Uterus (tissue), 4 donors: ENCODE measurements around the gene PLIN4. TPM values are rescaled to one million over a fixed set of nuclear protein-coding genes. Genes with fewer than 3 reads are reported as not detected.

Experiments used
- DNase-seq, 2 donors: peaks; one replicate each; pipeline ENCODE4 v3.0.0-alpha.2; 2019 to 2020
- H3K27ac ChIP-seq, 2 donors: fragments of 200-600 bp; sonication (generic); 1 replicate in 1 of 2; 2 replicates in 1 of 2; pipeline ENCODE4 v1.5.1; 2016 to 2018
- H3K27me3 ChIP-seq, 2 donors: fragments of 200-600 bp; sonication (generic); one replicate each; pipeline ENCODE4 v1.5.1; 2018 to 2019; ENCODE audit warnings: control low read depth in 1 of 2
- H3K36me3 ChIP-seq, 2 donors: fragments of 200-600 bp; sonication (generic); one replicate each; pipeline ENCODE4 v1.5.1; 2019; ENCODE audit warnings: control low read depth in 1 of 2
- H3K4me1 ChIP-seq, 2 donors: fragments of 200-600 bp; sonication (generic); one replicate each; pipeline ENCODE4 v1.5.1; 2018 to 2019; ENCODE audit warnings: control low read depth in 1 of 2
- H3K4me3 ChIP-seq, 2 donors: fragments of 200-600 bp; sonication (generic); 1 replicate in 1 of 2; 2 replicates in 1 of 2; pipeline ENCODE4 v1.5.1; 2018 to 2019; ENCODE audit warnings: mild to moderate bottlenecking in 1 of 2
- H3K9me3 ChIP-seq, 2 donors: fragments of 200-600 bp; sonication (generic); one replicate each; pipeline ENCODE4 v1.5.1; 2019; ENCODE audit warnings: control low read depth in 1 of 2
- POLR2A ChIP-seq, 2 donors: fragments of 450-650 bp; IDR thresholded peaks; one replicate each; pipeline ENCODE4 v1.6.1; 2016; ENCODE audit warnings: antibody characterized with exemption in 2 of 2, mild to moderate bottlenecking in 1 of 2, moderate library complexity in 1 of 2
- intact Hi-C: fragments of 100-400 bp; cut with DNase I; formaldehyde crosslinking; loops from one replicate; pipeline ENCODE4 v1.15.1; 2023; ENCODE audit warnings: low total_unique reads
- total RNA-seq, 4 donors: library from RNA; depleted of rRNA in 3 of 4; stranded (reverse); fragments of >200 nt in 3 of 4; gene quantifications; one replicate each; pipeline versions ENCODE4 v1.1.0 to v1.2.4, GENCODE V29; 2014 to 2023
- TF ChIP-seq, protein P1 (sequence below), 4 experiments: fragments of 200-600 bp in 2 of 4; fragments of 450-650 bp in 2 of 4; sonication (generic) in 2 of 4; IDR thresholded peaks; one replicate each; pipeline ENCODE4 v1.5.1; 2016 to 2019; ENCODE audit warnings: antibody characterized with exemption in 4 of 4, mild to moderate bottlenecking in 2 of 4, moderate library complexity in 1 of 4
- donor health status: DM: yes; HTN: yes; CAD: no.

PLIN4 gene
- total RNA-seq, 4 donors from 2014 or later, result 7.9 to 78.3 (median 16.2) TPM

DNA sequence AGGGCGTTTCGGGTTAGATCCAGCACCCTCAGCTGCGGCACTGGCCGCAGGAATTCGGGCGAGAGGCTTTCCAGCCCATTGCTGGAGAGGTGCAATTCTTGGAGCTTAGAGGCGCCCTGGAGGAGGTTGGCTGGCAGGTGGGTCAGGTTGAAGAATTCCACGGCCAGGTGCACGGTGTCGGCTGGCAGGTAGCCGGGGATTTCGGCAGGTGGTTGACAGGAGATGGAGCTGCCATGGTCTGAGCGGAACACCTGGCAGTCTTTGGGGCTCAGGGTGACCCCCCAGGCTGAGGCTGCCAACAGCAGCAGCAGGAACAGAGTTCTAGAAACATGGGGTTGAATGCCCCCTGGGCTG is 20.3 kb upstream of the PLIN4 start:
- H3K27me3 ChIP-seq, result no peaks in the 10 kb centered on the region
- no peak overlapping the region for H3K27ac ChIP-seq
- H3K4me1 ChIP-seq, result no peaks in the 10 kb centered on the region
- no peak for DNase-seq
- H3K9me3 ChIP-seq, result no peaks in the 10 kb centered on the region
- no peak for TF ChIP-seq POLR2A (IDR thresholded peaks at IDR 0.05)
- TF ChIP-seq, protein P1, sequence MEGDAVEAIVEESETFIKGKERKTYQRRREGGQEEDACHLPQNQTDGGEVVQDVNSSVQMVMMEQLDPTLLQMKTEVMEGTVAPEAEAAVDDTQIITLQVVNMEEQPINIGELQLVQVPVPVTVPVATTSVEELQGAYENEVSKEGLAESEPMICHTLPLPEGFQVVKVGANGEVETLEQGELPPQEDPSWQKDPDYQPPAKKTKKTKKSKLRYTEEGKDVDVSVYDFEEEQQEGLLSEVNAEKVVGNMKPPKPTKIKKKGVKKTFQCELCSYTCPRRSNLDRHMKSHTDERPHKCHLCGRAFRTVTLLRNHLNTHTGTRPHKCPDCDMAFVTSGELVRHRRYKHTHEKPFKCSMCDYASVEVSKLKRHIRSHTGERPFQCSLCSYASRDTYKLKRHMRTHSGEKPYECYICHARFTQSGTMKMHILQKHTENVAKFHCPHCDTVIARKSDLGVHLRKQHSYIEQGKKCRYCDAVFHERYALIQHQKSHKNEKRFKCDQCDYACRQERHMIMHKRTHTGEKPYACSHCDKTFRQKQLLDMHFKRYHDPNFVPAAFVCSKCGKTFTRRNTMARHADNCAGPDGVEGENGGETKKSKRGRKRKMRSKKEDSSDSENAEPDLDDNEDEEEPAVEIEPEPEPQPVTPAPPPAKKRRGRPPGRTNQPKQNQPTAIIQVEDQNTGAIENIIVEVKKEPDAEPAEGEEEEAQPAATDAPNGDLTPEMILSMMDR (IDR thresholded peaks at IDR 0.05), result no peak
- intact Hi-C loops, result no loop called here
- H3K4me3 ChIP-seq, result no peak overlapping the region
- H3K36me3 ChIP-seq, result no peaks in the 10 kb centered on the region

DNA sequence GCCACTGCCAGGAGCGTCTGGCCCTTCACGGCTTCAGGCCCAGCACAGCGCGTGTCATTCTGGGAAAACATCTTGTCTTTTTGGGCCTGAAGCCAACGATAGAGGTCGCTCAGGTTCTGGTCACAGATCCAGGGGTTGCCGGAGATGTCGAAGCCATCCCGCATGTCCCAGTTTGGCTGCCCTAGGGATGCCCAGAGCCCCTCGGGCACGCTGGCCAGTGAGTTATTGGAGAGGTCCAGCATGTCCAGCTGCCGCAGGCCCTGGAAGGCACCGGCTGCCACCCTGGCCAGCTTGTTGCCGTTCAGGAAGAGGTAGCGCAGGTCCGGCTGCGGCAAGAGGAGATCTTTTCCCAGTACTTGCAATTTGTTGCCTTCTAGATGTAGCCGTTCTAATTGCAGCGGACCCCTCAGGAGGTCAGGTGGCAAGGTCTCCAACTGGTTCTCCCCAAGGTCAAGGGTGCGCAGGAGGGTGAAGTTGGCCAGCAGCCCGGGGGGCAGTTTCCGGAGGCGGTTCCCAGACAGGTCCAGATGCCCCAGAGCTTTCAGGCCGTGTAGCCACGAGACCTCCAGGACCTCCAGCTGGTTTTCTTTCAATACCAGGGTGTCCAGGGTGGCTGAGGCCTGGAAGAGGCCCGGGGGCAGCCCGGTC is 19.8 kb upstream of the PLIN4 start:
- no peaks in the 10 kb centered on the region for H3K36me3 ChIP-seq
- no peaks in the 10 kb centered on the region for H3K4me1 ChIP-seq
- H3K4me3 ChIP-seq, result no peak overlapping the region
- TF ChIP-seq POLR2A (IDR thresholded peaks at IDR 0.05), result no peak
- TF ChIP-seq, protein P1 (IDR thresholded peaks at IDR 0.05), result no peak
- no peak for DNase-seq
- no peak overlapping the region for H3K27ac ChIP-seq
- H3K27me3 ChIP-seq, result no peaks in the 10 kb centered on the region
- intact Hi-C loops, result no loop called here
- no peaks in the 10 kb centered on the region for H3K9me3 ChIP-seq

DNA sequence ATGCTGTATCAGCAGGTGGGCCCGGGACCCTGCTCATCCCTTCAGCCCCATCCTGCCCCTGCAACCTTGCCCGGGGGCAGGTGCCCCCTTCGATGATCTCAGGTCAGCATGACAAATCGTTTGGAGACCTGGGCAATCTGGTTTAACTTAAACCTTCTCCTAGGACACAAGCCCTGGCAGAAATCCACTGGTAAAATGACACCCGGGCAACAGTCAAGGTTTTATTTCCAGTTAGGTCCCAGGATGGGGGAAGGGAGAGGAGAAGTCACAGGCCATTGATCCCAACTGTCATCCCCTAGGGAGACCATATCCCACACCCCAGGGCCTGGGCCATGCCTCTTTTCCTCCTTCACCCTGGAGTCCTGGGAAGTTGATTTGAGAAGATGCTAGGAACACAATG is 18.5 kb upstream of the PLIN4 start:
- no peak for TF ChIP-seq POLR2A (IDR thresholded peaks at IDR 0.05)
- TF ChIP-seq, protein P1 (IDR thresholded peaks at IDR 0.05), result no peak
- Histone ChIP-seq H3K27me3 (no peaks in the 10 kb centered on the region), H3K27ac (no peak overlapping the region), H3K4me3 (no peak overlapping the region), H3K4me1 (no peaks in the 10 kb centered on the region), H3K36me3 (no peaks in the 10 kb centered on the region), H3K9me3 (no peaks in the 10 kb centered on the region)
- DNase-seq, result no peak
- intact Hi-C loops, result no loop called here

DNA sequence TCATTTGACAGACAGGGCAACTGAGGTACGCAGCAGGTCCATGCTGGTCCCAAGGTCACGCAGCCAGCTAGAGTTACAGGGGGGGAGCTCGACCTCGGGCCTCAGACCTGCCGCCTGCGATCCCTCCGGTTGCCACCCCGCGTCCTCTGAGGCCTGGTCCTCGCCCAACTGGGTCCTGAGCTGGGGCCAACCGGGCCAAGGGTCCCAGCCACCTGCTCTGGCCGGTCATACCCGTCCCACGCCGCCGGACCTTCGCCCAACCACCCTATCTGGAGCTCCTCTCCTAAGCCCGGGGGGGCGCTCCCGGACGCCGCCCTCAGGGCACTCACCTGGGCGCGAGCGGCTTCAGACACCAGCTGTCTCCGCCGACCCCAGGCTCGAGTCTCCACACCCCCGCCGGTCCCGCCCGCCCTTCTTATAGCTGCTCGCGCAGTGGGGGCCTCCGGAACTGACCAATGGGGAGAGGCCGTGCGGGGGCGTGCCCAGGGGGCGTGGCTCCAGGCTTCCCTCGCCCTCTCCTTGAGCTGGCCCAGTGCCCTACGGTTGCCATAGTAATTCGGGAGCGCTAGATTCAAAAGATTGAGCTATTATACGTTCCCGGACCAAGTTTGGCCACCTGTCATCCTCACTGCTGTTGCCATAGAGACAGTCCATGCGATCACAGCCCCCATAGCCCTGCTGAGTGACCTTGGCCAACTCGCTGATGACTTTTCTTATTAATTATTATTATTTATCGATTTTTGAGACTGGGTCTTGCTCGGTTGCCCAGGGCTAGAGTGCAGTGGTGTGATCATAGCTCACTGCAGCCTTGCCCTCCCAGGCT is 16.8 kb upstream of the PLIN4 start, which contains the start of gene PLIN5:
TSS of gene PLIN5 (minus strand) at position 389 of the 823 bp plus-strand sequence. CDS start 1,150 bp downstream, outside the sequence.
- H3K4me1 ChIP-seq, result no peaks in the 10 kb centered on the region
- peak within 1 kb of the TSS in 1 of 2 donors; percentile 41 for H3K4me3 ChIP-seq
- no peaks in the 10 kb centered on the region for H3K27me3 ChIP-seq
- peak; percentile 55 to 59 for DNase-seq
- no peaks in the 10 kb centered on the region for H3K36me3 ChIP-seq
- no peaks in the 10 kb centered on the region for H3K9me3 ChIP-seq
- H3K27ac ChIP-seq, result no peak within 1 kb of the TSS
- intact Hi-C loops, result no loop called here
- TF ChIP-seq, protein P1 (IDR thresholded peaks at IDR 0.05), result no peak
- TF ChIP-seq POLR2A (IDR thresholded peaks at IDR 0.05), result no peak

DNA sequence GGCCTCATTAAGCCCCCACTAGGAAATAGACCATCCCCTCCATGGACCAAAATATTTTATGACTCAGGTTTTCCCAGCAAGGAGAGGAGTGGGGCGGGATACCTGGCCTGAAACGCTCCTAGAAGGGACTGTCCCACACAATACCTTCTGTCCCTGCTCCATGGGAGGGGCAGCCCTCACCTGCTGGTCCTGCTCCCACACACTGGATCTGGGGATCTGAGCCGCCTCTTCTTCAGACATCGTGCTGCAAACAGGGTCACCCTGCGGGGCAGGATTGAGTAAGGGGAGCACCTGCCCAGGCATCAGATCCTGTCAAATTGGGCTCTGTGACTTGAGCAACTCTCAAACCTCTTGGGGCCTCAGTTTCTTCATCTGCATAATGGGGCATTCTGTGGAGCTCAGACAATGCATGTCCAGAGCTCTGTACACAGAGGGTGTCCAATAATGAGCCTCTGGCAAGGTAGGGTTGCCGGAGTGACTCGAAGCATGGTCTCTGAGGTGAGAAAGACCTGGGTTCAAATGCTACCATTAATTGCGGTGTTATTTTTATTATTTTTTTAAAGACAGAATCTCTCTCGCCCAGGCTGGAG is 15.6 kb upstream of the PLIN4 start:
- Histone ChIP-seq H3K4me3 (no peak overlapping the region), H3K9me3 (no peaks in the 10 kb centered on the region), H3K27ac (no peak overlapping the region), H3K36me3 (no peaks in the 10 kb centered on the region), H3K27me3 (no peaks in the 10 kb centered on the region), H3K4me1 (no peaks in the 10 kb centered on the region)
- intact Hi-C loops, result no loop called here
- TF ChIP-seq, protein P1 (IDR thresholded peaks at IDR 0.05), result no peak
- no peak for TF ChIP-seq POLR2A (IDR thresholded peaks at IDR 0.05)
- DNase-seq, result no peak
